Stimulated activated CD4-positive, alpha-beta T cell treated with anti-CD3 and anti-CD28 coated beads, Interleukin-4, amount 100 ng/mL, for 48 hours (primary cell): ENCODE data around the gene MYBPH.

Source experiments
- DNase-seq, 2 donors: peaks; one replicate each; pipeline ENCODE4 v3.0.0-alpha.2; 2020; ENCODE audit warnings: low read depth in 2 of 2

Gene MYBPH

DNA sequence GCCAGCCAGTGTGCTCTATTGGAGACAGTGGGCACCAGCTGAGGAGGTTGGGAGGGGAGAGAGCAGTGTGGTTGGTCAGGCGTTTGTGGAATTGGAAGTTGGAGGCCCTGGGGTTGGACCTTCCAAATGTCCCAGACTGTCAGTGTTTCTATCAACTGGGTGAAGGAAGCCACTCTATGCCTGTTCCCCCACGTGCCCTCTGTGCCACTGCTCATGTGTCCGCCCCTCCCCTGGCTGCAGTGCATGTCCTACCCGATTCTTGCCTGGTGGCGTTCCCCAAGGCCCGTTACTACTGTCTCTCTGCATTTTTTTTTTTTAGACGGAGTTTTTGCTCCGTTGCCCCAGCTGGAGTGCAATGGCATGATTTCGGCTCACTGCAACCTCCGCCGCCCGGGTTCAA is 27.0 kb downstream of the MYBPH start:
- no peak for DNase-seq

DNA sequence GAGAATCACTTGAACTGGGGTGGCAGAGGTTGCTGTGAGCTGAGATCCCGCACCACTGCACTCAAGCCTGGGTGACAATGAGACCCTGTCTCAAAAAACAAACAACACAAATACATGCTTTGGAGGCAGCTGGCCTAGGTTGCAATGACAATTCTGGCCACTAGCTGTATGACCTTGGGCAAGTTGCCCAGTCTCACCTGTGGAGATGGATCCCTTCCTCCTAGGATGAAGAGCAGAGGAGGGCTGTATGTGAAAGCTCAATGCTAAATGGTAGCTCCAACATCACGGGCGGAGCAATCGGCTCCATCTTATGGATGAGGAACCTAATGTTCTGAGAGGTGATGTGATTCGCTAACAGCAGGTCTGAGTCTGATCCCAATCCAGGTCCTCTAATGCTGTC is 27.5 kb downstream of the MYBPH start:
- no peak for DNase-seq

DNA sequence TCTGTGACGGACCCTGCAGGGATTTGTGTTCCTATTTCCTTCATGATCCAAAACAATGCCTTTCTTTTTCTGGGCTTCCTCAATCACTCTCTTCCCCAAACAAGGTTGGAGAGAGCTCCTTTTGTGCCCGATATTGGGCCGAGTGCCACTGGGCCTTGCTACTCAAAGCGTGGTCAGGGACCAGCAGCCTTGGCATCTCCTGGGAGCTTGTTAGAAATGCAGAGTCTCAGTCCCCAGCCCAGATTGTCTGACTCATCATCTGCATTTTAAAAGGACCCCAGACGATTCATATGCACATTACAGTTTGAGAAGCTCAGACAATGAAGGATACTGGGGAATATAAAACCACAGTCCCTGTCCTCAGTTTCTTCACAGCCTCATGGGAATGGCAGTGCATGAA is 28.2 kb downstream of the MYBPH start:
- DNase-seq = no peak

DNA sequence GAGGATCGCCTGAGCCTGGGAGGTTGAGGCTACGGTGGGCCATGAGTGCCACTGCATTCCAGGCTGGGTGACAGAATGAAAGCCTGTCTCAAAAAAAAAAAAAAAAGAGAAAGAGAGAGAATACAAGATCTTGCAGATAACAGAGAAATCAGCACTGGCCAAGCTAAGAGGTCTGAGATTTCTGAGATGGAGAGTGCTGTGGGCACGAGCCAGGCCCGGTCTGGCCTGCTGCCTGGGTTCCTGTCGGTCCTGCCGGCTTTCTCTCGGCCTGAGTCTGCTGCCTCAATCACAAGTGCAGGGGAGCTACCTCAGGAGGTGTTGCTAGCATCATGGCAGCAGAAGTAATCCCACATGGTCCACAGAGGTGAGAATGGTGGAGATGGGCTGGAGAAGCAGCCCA is 29.1 kb downstream of the MYBPH start:
- DNase-seq = no peak

DNA sequence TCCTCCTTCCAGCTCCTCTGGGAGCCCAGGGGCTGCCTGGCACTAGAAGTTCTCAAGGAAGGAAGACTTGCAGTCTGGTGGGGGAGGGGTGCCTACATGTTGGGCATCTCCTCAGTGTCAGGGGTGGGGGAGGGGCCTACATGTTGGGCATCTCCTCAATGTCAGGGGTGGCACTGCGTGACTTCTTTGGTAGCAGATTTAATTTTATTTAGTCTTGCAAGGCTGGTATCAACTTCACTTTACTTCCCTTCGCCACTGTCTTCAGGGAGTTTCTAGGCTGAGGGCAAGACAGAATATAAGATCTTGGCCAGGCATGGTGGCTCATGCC is 29.6 kb downstream of the MYBPH start:
- DNase-seq = no peak

DNA sequence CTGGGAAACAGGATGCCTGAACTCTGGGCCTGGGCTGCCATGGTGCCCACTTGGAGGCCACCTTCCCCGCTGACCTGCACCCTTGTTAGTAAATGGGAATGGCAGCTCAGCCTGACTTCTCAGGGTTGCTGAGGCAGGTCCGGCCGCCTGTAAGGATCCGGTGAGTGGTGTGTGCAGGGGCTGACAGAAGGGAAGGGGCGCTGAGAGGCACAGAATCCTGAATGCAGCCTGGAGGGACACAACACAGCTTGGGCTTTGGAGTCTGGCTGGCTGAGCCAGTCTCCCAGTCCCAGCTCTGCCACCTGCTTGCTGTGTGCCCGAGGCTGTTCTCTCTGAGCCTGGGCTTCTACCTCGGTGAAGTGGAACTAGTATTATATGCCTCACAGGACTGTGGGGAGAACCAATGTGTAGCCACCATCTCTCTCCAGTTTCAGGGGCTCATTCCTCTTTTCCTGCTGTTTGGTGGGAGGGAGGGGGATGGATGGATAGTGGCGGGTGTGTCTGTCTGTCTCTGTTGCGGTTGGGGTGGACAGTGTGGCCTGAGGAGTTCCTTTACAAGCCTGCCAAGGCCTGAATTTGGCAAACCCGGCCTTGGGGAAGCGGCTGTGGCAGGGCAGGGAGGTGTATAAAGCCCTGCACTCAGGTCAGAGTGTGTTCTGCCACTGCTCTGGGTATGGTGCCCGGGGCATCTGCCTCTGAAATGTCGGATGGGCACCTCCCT is 30.1 kb downstream of the MYBPH start:
- DNase-seq = no peak

DNA sequence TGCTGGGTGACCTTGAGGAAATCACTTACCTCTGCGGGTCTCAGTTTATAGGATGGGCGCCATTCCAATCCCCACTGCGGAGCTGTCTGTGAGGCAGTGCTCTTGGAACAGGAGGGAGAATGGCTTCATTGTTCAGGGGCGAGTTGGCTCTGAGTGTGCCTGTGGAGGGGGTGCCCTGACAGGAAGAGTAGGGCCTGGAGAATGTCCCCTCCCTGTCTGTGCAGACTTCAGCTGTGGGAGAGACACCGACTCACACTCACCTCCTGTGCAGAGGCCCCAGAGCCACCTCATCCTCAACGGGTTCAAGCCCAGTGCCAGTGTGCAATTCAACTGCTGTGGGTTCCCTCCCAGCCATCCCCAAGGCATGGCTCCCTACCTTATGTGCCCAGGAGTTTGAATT is 31.0 kb downstream of the MYBPH start:
- no peak for DNase-seq

DNA sequence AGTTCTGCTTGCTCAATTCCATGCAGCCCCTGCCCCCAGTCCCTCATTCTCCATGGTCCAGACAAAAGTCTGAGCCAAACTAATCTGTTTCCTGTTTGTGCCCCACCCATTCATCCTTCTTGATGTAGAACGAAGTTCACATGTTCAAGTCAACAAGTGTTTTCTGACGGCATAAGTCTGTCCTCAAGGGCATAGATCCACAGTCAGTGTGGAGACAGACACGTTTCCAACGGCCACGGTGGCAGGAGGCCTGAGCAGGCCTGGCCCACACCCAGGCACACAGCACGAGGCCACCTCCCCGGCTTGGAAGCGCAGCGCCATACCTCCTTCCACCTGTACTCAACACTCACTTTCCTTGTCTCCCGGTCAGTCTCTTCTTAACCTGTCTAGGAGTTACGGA is 32.0 kb downstream of the MYBPH start:
- DNase-seq = no peak

DNA sequence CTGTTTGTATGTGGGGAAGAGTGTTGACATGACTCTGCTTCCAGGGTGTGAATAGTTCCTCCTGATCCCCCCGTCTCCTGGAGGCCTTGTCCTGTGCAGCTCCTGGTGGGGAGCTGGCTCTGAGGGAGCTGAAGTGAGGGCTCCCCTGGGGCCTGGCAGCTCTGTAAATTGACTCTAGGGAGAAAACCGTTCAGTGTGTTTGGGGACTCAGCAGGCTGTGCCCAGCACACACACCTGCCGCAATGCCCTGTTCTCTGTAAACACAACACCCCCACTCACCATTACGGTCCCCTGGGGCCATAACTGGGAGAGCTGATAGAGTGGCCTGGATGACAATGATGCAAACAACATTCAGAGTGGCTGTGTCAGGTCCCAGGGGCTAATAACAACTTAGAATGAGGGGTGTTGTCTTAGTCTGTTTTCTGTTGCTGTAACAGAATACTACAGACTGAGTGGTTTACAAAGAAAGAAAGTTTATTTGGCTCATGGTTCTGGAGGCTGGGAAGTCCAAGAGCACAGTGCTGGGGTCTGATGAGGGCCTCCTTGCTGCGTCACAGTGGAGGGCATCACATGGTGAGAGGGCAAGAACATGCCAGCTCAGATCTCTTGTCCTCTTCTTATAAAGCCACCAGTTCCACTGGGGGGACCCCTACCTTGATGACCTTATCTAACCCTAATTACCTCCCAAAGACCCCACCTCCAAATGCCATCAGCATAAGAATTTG is 32.8 kb downstream of the MYBPH start:
- no peak for DNase-seq

DNA sequence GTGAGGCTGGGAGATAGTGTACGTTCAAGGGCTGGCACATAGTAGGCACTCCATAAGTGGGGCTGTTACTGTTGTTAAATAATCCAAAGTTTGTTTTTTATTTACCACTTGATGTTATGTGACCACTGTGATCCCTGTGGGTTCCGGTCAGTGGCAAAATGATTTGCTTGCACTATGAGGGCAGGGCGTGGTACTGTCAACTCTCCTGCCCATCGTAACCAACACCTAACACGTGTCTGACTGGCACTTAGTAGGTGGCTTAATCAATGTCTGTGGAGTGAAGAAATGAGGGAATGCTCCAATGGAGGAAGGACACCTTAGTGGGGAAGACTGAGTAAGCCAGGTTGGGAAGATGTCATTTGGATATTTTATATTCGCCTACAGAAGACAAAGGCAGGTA is 33.5 kb downstream of the MYBPH start:
- DNase-seq = no peak

DNA sequence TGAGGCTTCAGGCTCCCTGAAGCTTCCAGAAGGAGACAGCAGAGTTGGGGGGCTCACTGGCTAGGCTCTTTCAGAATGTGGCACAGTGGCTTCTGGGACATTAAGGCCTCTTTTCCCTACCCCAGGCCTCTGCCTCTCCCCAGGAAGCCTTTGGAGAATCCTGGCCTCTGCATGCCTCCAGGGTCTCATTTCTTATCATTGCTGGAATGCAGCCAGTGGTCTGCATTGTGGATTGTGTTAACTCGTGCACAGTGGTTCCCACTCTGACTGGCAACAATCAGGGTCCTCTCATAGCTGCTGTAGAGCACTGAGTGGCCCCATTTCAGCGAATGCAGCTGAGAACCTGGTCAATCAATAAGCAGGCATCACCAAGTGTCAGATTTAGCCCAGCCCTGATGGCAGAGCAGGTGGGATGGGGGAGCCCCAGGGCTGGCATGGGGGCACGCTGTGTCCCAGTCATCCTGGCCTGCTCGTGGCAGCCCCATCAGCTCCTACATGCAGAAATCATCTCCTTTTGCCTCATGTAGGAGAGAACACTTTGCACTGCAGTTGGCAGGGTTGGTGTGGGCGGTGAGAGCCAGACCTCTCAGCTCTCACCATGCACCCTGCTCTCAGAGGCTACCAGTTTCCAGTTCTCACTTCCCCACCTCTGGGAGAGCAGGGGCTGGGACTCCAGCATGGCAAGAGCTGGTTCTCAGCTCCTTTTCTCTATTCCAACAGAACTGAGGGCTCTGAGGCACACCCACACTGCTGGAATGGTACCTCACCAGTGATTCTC is 34.7 kb downstream of the MYBPH start:
- no peak for DNase-seq

DNA sequence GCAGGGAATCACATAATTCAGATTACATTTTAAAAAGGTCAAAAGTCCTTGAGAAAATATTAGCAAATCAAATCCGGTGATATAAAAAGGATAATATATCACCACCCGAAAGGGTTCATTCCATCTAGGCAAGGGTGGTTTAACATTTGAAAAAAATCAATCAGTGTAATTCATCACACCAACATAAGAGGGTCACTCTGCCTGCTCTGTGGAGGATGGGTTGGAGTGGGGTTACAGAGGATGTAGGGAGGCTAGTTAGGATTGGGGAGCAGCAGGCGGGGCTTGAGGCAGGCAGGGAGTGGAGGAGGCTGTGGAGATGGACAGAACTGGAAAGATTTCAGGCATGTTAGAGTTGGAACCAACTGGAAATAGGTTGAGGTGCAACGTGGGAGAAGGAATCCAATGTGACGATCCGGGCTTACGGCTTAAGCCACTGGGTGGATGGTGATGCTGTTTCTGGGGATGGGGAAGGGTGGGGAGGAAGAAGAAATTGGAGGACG is 35.6 kb downstream of the MYBPH start:
- no peak for DNase-seq

DNA sequence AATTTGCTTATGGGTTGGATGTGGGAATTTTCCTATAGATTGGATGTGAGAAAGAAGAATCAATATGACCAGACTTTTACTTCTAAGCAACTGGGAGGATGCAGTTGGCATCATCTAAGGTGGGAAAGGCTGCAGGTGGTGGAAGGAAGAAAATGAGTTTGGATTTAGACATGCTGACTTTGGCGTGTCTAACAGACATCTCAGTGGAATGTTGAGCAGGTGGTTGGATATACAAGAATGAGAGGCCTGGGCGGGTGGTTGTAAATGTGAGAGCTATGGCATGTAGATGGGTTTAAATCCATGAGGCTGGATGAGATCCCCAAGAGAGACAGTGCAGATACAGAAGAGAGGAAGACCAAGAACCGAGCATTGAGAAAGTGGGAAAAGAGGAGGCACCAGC is 37.6 kb downstream of the MYBPH start:
- no peak for DNase-seq

DNA sequence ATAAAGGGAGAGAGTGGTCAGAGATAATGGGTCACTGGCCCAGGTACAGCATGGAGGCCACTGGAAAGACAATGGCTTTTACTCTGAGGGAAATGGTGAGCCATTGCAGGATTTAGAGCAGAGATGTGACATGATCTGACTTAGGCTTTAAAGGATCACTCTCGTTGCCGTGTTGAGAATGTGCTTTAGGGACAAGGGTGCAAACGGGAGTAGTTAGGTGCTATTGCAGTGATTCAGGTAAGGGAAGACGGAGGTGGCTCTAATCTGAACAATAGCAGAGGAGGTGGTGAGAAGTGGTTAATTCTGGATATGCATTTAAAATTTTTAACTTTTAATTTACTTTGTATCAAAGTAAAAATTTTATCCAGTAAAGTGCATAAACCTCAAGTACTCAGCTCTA is 38.3 kb downstream of the MYBPH start:
- no peak for DNase-seq

DNA sequence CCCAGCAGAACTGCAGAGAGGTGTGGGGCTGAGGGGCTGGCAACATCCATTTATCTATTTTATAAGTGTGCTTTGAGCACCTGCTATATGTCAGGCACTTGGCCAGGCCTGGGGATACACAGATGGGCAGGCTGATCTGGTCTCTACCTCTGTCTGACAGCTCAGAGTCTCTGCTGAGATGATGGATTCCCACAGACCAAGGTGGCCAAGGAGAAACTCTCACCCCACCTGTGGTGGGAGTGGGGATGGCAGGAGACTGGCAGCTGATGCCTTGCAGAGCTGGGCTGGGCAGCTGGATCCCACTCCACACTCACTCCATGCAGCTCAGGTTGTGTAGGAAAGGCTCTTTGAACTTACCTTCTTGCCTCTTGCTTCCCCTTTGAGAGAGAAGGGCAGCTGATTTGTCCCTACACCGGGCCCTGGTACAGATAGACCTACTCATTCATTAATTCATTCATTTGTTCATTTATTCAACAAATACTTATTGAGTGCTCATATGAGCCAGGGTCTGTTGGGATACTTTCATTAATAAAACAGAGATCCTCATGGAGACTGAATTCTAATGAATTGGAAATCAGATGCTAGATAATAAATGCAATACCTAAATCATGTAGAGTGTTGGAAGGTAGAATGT is 39.1 kb downstream of the MYBPH start:
- no peak for DNase-seq

DNA sequence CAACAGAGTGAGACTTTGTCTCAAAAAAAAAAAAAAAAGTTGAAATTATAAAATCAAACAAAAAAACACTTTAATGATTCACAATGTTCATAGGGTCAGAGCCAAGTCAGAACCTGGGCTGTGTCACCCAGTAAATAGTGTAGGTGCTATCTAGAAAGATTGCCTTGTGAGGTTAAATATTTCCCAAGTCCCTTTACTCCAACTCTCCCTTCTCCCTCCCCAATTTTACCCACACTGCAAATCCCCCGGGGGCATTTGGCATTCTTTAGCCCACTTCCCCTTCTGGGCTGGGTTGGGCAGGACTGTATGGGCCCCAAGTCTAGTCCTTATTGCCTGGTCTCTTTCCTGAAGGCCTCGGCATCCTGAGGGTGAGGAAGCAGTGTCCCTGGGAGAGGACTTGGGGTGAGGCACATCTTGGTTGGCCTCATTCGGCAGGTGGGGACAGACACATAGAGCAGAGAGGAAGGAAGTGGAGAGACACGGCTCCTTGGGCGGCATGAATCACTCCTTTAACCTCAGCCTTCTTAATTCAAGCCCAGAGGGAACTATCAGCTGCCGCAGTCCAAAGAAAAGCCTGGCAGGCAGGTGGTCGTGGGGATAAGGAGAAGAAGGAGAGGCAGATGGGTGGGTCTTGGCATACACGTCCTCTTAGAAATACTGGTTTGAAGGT is 39.9 kb downstream of the MYBPH start:
- no peak for DNase-seq

DNA sequence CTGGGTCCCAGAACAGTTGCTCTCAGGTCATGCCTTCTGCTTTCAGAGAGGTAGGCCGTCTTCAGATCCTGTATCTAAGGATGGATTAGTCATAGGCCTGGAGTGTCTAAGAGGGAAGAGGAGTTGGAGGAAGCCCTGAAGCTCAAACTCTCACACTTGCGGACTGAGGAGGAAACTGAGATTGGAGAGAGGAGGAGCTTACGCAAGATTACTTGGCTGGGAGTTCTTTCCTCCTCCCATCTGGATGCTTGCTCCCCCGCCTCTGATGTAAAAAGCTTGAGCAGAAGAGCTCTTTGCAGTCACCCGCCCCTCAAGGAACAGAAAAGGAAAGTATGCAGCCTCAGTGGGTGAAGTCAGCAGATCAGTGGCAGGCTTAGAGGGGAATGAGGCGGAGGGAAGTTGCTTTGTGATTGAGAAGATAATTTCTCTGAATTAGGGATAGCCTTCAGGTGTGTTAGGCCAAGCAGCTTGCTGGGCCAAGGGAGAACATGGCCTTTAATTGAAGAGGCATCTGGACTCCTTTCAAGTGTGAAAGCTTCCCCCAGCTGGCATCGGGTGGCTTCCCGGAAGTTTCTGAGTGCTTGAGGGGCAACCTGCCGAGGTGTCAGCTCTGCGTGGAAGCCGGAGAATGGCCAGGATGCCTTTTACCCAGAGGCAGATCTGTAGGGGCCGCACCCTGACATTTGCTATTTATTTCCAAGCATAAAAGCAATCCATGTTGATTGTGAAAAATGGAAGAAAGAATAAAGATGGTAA is 41.5 kb downstream of the MYBPH start:
- DNase-seq = no peak

DNA sequence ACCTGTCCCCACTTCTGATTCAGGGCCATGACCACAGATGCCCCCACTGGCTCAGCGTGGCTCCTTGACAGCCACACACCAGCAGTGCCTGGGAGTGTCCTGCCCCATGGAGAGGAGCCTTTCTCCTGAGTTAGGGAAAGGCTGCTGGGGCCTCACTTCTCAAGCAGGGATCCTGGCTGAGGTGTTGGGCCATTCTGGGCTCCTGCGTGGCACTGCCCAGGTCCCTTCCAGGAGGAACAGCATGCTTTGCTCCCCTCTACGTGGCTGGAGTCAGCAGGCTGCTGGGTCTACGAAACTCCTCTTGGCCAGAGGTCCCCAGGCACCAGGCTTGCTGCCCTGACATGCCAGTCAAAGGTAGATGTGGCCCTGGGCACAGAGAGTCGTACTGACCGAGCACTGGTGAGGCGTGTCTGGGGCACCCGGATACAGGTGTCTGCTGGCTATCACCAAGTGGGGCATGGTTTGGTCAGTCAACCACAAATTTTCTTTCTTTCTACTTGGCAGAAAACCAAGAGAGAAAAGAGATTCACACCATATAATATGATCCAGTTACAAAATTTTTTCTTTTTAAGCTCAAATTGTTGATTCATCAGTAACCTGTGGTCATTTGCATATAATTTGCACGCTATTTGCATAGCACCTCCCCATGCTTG is 44.0 kb downstream of the MYBPH start:
- no peak for DNase-seq

DNA sequence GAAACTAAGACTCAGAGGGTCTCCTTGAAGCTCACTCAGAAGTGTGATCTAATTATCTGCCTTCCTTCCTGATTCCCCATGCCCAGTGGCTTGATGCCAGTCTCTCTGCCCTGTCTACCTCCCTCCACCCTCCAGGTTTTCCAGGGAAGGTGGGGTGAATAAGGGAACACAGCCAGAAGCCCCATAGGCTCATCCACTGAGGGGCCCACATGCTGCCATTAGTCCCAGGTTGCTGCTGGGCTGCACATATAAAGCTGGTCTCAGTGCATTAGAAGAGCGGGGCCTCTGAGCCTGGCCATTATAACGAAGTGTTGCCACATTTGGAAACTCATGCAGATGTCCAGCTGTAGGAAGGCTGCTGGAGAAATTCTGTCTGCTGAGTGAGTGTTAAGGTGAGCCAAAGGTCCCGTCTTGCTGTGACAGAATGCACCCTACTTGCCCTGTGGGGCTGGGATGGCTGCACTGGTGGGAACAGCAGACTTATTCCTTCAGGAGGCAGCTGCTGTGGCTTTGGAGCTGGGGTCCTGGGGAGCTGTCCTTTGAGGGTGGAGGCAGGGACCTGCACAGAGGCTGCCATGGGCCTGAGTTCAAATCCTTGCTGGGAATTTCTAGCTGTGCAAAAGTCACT is 45.2 kb downstream of the MYBPH start:
- DNase-seq = no peak
